GM12865 (cell line): ENCODE data around the gene NR2C1.
"Not testable (repeated sequence)": the region's sequence is repeated elsewhere in the genome, so short reads cannot be mapped to it uniquely, and the experiment has no call there.

Experiments used
- DNase-seq: peaks from one replicate; pipeline ENCODE4 v3.0.0; 2010; ENCODE audit warnings: low read depth
- H3K4me3 ChIP-seq: 2 replicates; pipeline ENCODE4 v1.5.1; 2011; ENCODE audit warnings: mild to moderate bottlenecking, low read depth, low read length, control low read depth
- CTCF ChIP-seq: IDR thresholded peaks from 2 replicates; pipeline ENCODE4 v1.5.1; 2011; ENCODE audit warnings: low read length, control low read depth, low read depth, inconsistent platforms; ENCODE audit not compliant: insufficient read depth; ENCODE audit errors: missing control alignments

Gene NR2C1

GRCh38 chr12:95114766-95115405 lies 41.5 kb upstream of the NR2C1 start:
- DNase-seq: no peak

DNA sequence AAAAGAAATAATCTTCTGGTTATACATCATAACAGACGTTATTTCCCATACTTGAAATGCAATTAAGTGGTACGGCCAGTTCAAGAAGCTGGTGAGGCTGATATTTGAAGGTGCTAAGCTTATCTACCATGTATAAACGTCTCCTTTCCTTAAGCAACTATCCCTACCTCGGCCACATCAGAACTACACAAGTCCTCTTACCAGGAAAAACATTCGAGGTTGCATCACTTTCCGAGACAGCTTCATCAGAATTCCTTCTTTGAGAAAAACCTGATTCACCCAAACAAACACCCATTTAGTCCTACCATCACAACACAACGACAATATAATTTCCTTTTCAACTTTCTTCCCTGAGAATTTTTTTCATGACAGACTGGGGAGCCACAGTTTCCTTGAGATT lies 33.9 kb upstream of the NR2C1 start:
- no peak overlapping the region for H3K4me3 ChIP-seq
- no peak for DNase-seq

More at GRCh38 chr12:95114766-95115405, 41.5 kb upstream of the NR2C1 start:
- no peak overlapping the region for H3K4me3 ChIP-seq
- TF ChIP-seq CTCF: no peak

GRCh38 chr12:95105540-95105939 lies 32.1 kb upstream of the NR2C1 start:
- no peak overlapping the region for H3K4me3 ChIP-seq
- TF ChIP-seq CTCF: no peak
- no peak for DNase-seq

More for the DNA sequence above, 33.9 kb upstream of the NR2C1 start:
- TF ChIP-seq CTCF: no peak

DNA sequence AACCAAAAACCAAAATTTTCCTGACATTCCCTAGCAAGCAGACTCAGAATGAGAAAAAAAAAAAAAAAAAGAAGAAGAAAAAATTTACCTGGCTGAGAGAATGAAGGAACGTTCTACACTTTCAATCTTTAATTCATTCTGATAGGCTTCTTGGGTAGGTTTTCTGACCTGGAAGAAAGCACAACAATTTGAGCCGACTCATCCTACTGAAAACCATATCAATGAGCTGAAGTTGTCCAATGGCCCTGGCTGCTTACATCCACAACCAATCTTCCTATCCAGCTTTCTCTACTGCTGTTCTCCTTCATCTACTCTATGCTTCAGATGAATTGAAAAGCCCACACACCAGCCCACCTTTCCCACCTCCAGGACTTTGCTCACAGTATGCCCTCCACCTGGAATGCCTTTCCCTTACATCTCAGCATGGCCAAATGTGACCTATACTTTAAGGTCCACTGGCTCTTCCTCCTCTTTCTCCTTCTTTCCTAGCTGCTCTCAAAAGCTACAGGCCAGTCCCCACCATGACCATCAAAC lies 31.6 kb upstream of the NR2C1 start:
- no peak for TF ChIP-seq CTCF
- H3K4me3 ChIP-seq: no peak overlapping the region

DNA sequence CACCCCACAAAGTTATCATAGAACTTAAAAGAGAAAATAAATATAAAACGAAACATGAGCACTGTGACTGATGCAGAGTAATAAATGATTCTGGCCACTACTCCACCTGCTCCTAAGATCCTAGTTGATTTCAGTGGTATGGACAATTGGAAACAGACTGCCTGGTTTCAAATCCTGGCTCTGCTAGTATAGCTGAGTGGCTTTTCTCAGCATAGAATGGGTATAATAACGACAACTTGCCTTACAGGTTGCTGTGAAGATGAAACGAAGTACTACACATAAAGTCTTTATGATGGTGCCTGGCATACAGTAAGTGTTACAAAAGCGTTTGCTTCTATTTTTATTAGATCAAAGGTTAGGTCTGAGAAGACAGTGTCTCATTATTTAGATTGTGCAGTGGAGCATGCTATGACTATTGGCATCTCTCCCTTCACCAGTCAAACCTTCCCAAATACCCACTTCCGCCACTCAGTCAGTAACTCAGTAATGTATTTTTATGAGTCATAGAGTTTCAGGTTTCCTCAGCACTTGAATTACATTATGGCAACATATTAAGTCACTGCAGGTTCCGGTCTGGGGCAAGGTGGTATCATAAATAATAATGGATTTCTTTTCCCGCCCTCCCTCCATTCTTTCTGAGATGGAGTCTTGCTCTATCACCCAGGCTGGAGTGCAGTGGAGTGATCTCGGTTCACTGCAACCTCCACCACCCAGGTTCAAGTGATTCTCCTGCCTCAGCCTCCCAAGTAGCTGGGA lies 29.7 kb upstream of the NR2C1 start:
- TF ChIP-seq CTCF: no peak
- no peak overlapping the region for H3K4me3 ChIP-seq
- peak; percentile 86 for DNase-seq

More for the DNA sequence above, 31.6 kb upstream of the NR2C1 start:
- no peak for DNase-seq

DNA sequence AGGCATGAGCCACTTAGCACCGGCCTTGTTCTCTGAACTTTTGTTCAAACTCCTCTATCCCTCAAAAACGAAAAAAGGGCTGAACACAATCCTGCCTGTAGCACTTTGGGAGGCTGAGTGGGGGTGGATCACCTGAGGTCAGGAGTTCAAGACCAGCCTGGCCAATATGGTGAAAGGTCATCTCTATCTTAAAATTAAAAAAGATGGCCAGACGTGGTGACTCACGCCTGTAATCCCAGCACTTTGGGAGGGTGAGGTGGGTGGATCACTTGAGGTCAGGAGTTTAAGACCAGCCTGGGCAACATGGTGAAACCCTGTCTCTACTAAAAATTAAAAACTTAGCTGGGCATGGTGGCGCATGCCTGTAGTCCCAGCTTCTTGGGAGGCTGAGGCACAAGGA lies 28.5 kb upstream of the NR2C1 start:
- not testable (repeated sequence) for H3K4me3 ChIP-seq, DNase-seq
